ENCODE results near the gene IVNS1ABP. TPM values are rescaled to one million over a fixed set of nuclear protein-coding genes. Genes with fewer than 3 reads are reported as not detected.

Gene IVNS1ABP
- total and polyA plus RNA-seq, 9 of the 15 experiments (the other 6 are each of a cell fraction or from before 2014, with no cell fraction given), result 30.6 to 126 (median 77.7) TPM

GRCh38 chr1:185315445-185316071 is 1.5 kb downstream of the IVNS1ABP start:
- Histone ChIP-seq H3K27ac (ENCODE audit: extremely low read depth, low read depth, low read length) (peak overlapping the region; percentile 91), H3K9me3 (replicated peaks; ENCODE audit: control insufficient read depth, insufficient read depth, low read depth, low read length) (no peaks in the 10 kb centered on the region), H3K4me1 (replicated peaks in 1 of 2; ENCODE audit: control insufficient read depth in 2 of 2, insufficient read depth in 2 of 2, low read length in 2 of 2) (peaks cover 20 to 43% of the 10 kb centered on the region in 2 experiments), H3K9ac (ENCODE audit: insufficient read depth in 1 of 2, low read depth in 2 of 2, low read length in 2 of 2) (peak overlapping the region; percentile 89 to 99), H3K9me1 (ENCODE audit: control insufficient read depth, insufficient read depth, low read length) (no peaks in the 10 kb centered on the region), H3K4me3 (peak overlapping the region; percentile 77), H2AFZ (ENCODE audit: low read depth, low read length) (no peak overlapping the region), H3K79me2 (ENCODE audit: control insufficient read depth, insufficient read depth, low read length) (peaks cover 75% of the 10 kb centered on the region), H4K20me1 (replicated peaks; ENCODE audit: control insufficient read depth, insufficient read depth, low read length) (peaks cover 29% of the 10 kb centered on the region), H3K4me2 (ENCODE audit: insufficient read depth, low read length) (peak overlapping the region; percentile 94), H3K36me3 (ENCODE audit: control insufficient read depth, insufficient read depth, low read length) (peaks cover 26% of the 10 kb centered on the region), H3K27me3 (ENCODE audit: control insufficient read depth in 2 of 2, insufficient read depth in 2 of 2, low read length in 2 of 2) (no peaks in the 10 kb centered on the region)
- CTCF ChIA-PET (ENCODE audit: low intra/inter-chr PET ratio), result no interaction called here
- intact Hi-C loops (cut with micrococcal nuclease), result loop anchor here (2.0 to 10.0 kb wide), 9 partner anchors 31 to 799 kb away; partner anchors contain the start of genes EDEM3 and RNF2
- ATAC-seq, result peak; percentile 6
- WGBS (ENCODE audit: insufficient coverage, low coverage, missing lambda C conversion rate), result 3% methylated on average over 8 of the region's 8 CpGs
- BruUV-seq (replicated peaks), result no TSS peak
- FAIRE-seq, result no peak
- peak in 1 of 4 experiments; percentile 38 for DNase-seq (ENCODE audit: extremely low read depth in 1 of 4, low spot score in 3 of 4)
- in situ Hi-C loops (cut with MboI), result no loop called here
- POLR2A ChIA-PET, result interaction anchor here (0.6 to 3.6 kb wide), 12 partner anchors 10 to 281 kb away, joined by 3 to 30 read pairs (median 4); no protein-coding TSS in a partner anchor
- TF ChIP-seq ZNF740 (CRISPR knock-in tag; IDR thresholded peaks at IDR 0.05), result no peak
- TF ChIP-seq ZNF740 (tag; IDR thresholded peaks at IDR 0.05), result no peak
- TF ChIP-seq BCL6 (CRISPR knock-in tag; IDR thresholded peaks at IDR 0.05), result no peak
- TF ChIP-seq ZNF766 (CRISPR knock-in tag; conservative IDR thresholded peaks at IDR 0.05), result no peak
- TF ChIP-seq PKNOX1 (IDR thresholded peaks at IDR 0.05), result no peak
- TF ChIP-seq NCOA6 (IDR thresholded peaks at IDR 0.05), result no peak
- TF ChIP-seq ZNF184 (CRISPR knock-in tag; IDR thresholded peaks at IDR 0.05), result no peak
- TF ChIP-seq FOXK2 (conservative IDR thresholded peaks at IDR 0.05 in 1 of 2, IDR thresholded peaks at IDR 0.05 in 1 of 2; ENCODE audit: low read depth in 2 of 2), result 0 out of 4 replicates have a peak, but pooled peaks of 1 of the 2 experiments have one; percentile 28
- 0 out of 2 replicates have a peak, but pooled peaks have one; percentile 12 for TF ChIP-seq SP1 (CRISPR knock-in tag; IDR thresholded peaks at IDR 0.05)
- peak; percentile 45 for TF ChIP-seq CHD1 (IDR thresholded peaks at IDR 0.05; ENCODE audit: low read length)
- TF ChIP-seq PCBP1 (IDR thresholded peaks at IDR 0.05; ENCODE audit: low read depth, low read length, poor library complexity, severe bottlenecking), result no peak
- TF ChIP-seq ZNF707 (CRISPR knock-in tag; conservative IDR thresholded peaks at IDR 0.05), result no peak
- 0 out of 2 replicates have a peak, but pooled peaks have one; percentile 28 for TF ChIP-seq ARID1B (IDR thresholded peaks at IDR 0.05)
- TF ChIP-seq KDM1A (IDR thresholded peaks at IDR 0.05), result peak; percentile 8 to 54; a peak in 1 of 4 replicates
- no peak for TF ChIP-seq CBX3 (IDR thresholded peaks at IDR 0.05; ENCODE audit: borderline replicate concordance in 1 of 2, low read length in 2 of 2)
- no peak for TF ChIP-seq CBX8 (IDR thresholded peaks at IDR 0.05; ENCODE audit: borderline replicate concordance, extremely low read depth, low read depth, low read length, poor library complexity, severe bottlenecking)
- no peak for TF ChIP-seq MYC (IDR thresholded peaks at IDR 0.05; ENCODE audit: low read depth, low read length)
- no peak for TF ChIP-seq MYC (CRISPR knock-in tag; IDR thresholded peaks at IDR 0.05; ENCODE audit: borderline replicate concordance, low read depth)
- no peak for TF ChIP-seq TFAM (CRISPR knock-in tag; conservative IDR thresholded peaks at IDR 0.05)
- no peak for TF ChIP-seq ZNF384 (IDR thresholded peaks at IDR 0.05; ENCODE audit: low read depth, low read length)
- TF ChIP-seq ATF1 (CRISPR knock-in tag; IDR thresholded peaks at IDR 0.05), result no peak
- TF ChIP-seq ATF1 (tag; IDR thresholded peaks at IDR 0.05), result no peak
- TF ChIP-seq HMG20B (CRISPR knock-in tag; IDR thresholded peaks at IDR 0.05), result no peak
